ENCODE results near the gene NDUFA3. TPM values are rescaled to one million over a fixed set of nuclear protein-coding genes. Genes with fewer than 3 reads are reported as not detected.

NDUFA3 gene
- total RNA-seq, 1 donor from 2014 or later = 104 TPM

- no peak for ATAC-seq
Observed at GRCh38 chr19:54138489-54139256, 36.0 kb downstream of the NDUFA3 start.

DNA sequence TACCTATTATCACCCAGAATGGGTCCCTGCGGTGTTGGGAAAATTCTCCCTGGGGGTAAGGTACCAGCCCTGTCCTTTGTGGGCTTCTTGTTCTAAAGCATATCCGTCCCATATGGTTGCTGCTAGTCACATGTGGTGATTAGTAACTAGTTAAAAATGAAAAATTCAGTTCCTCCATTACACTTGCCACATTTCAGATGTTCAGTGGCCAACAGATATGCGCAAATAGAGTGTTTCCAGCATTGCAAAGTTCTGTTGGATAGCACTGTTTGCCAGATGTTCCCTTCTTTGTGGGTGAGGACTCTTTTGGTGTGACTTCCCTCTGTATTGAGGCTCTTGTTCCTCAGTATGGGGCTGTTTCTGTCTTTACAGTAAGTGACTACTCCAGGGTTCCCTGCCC lies 38.7 kb downstream of the NDUFA3 start:
- no peak for ATAC-seq

DNA sequence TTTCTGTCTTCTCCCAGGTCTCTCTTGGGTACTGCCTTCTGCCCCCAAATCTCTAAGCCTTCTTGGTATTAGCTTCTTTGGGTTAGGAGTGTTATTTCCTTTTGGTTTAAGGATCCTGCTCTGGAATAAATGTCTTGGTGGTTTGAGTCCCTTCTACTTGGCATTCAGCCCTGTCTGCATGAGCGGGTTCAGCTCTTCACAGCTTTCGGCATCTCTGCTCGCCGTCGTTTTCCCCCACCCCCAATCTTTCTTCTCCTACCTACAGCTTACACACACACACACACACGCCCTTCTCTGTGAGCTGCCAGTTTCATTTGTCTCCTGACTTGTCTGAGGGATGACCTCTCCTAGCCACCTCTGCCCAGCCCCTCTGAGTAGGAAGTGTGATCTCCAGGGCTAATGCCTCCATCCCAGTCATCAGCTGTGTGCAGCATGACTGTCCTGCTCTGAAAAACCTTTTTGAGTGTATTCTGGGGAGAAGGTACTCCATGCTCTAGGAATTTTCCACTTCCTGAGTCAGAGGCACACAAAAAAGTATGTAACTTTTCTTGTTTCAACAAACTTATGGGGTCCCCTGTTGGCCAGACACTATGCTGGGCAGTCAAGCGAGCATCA lies 39.6 kb downstream of the NDUFA3 start:
- ATAC-seq = no peak

GRCh38 chr19:54145541-54146158 lies 43.0 kb downstream of the NDUFA3 start:
- no peak for ATAC-seq

DNA sequence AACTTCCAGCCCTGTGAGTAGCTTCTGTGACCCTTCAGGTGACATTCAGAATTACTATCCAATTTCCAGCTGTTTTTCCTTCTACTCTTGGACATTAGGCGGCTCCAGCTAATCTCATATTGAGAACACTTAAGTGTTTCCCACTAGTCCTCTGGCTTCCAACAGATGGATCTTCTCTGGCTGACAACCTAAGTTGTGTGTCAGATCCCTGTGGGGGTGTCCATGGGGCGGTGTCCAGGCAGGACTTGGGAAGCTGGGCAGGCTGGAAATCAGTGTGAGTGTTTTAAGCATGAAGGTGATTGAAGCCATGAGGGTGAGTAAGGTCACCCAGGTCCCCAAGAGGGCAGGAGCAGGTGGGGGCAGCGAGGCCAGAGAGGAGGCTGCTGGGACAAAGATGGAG lies 45.0 kb downstream of the NDUFA3 start:
- no peak for ATAC-seq

GRCh38 chr19:54148158-54148557 lies 45.5 kb downstream of the NDUFA3 start:
- no peak for ATAC-seq

DNA sequence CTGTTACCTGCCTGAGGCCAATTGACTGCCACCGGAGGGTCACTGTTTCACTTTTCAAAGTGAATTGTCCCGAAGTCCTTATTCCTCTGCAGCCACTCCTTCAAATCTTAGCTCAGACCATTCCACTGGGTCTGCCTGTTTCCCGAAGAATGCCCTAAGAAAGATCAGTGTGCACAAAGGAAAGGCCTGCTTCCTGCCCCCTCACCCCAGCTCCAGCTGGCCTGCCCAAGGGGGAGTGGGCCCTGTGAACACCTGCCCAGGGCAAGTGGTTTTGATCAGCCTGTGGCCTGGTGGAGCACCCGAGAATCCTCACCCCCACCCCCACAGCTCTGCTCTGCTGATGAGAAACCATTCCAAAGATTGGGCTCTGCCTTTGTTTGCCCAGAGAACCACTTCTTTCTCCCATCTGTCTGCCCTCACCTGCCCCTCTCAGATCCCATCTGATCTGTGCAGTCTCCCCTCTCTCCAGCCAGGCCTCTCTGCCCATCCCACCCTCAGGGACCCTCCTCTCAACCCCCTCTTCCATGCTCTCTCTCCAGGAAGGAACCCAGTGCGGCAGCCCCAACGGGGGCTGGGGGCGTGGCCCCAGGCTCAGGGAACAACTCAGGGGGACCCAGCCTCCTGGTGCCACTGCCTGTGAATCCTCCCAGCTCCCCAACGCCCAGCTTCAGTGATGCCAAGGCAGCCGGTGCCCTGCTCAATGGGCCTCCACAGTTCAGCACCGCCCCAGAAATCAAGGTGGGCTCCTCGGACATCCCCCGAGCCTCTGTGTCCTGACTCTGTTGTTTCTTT lies 46.6 kb downstream of the NDUFA3 start:
- ATAC-seq = no peak

- no peak for ATAC-seq
Observed at GRCh38 chr19:54151362-54152035, 48.8 kb downstream of the NDUFA3 start.

- no peak for ATAC-seq
Observed at GRCh38 chr19:54152267-54152666, 49.6 kb downstream of the NDUFA3 start.

DNA sequence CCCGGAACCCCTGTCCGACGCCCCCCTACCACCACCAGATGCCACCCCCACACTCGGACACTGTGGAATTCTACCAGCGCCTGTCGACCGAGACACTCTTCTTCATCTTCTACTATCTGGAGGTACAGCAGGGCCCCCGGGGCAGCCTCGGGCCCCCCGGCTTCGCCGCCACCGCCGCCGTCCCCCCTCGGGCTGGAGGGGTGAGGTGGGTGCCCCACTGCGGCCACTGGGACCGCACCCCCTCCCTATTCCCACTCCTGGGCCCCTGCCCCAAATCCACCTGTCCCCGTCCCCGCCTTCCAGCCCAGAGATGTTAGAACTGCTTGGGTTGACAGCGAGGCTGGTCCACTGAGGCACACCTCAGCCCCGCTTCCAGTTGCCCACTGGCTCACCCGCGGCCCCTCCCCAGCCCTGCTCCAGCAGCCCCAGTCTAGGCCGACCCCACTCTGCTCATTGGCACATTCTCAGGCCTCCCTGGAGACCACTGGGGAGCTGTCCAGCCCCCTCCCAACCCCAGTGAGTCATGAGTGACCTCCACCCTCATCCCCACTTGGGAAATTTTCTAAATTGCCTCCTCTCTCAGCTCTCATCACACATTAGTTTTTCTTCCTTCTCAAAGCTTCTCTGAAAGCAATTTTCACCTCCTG lies 50.3 kb downstream of the NDUFA3 start:
- no peak for ATAC-seq

DNA sequence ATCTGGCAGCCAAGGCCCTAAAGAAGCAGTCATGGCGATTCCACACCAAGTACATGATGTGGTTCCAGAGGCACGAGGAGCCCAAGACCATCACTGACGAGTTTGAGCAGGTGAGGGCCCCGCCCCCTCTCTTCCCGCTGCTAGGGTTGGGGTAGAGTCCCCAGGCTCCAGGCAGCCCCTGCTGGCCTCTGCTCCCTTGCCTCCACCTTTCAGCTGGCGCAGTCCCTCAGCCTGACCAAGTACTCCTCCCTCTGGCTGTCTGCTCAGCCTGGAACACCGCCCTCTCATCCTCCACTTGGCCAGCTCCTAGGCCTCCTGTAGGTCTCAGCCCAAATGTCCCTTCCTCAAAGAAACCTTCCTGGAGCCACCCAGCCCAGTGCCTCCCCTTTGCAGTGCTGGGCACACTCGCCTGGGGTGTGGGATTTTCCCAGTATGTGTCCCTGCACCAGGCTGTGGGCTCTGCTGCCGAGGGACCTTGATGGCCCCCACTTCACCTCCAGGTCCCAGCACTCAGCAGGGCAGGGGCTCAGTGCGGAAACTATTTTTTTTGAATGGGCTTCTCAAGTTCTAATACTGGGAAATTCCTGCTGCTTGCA lies 51.2 kb downstream of the NDUFA3 start:
- ATAC-seq = no peak

DNA sequence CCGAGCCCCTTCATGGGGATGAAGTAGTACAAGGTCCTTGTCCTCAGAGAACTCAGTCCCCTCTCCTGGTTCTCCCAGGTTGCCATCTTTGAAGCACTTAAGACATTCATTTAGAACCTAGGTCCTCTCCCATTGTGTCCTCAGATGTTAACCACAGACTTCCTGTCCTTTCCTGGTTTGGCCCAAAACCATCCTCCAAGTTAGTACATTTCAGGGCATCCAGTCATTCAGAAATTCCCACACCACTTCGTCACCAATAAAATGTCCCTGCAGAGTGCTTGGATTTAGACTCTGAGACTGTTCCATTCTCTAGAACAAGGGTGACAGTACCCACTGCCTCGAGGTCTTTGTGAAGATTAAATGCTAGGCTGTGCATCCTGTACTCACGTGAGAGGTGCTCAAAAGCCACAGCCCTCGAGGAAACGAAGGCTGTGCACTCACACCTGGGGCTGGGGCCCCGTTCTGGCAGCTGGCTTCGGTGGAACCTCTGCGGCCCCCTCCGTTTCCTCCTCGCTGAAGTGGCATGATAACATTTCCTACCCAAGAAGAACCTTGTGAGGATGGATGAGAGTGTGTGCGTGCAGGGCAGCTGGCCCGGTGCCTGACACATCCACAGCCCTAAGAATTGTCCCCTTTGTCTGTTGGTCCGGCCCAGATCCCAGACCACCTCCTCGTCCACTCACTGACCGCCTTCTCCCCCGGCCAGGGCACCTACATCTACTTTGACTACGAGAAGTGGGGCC lies 52.1 kb downstream of the NDUFA3 start:
- ATAC-seq = no peak

DNA sequence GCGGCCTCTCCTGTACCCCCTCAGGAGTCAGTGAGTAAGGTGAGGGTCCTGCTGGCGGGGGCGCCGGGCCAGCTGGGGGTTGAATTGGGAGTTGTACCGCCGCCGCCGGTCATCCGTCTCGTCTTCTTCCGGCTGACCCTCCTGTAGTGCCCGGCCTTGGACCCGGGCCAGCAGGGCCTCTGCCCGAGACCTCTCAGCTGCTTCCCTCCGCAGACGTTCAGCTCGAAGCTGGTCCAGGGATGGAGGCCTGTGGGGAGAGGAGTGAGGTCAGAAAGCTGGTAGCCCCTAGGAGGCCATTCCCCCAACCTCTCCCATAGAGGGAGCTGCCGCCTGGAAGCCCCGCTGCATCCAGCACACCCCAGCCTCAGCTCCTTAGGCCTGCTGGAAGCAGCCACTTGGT lies 53.0 kb downstream of the NDUFA3 start:
- no peak for ATAC-seq

GRCh38 chr19:54156490-54156889 lies 53.8 kb downstream of the NDUFA3 start:
- no peak for ATAC-seq

GRCh38 chr19:54156953-54157352 lies 54.3 kb downstream of the NDUFA3 start:
- no peak for ATAC-seq

Other genes with a start within 250 kb of the NDUFA3 start
- gene MYADM, start 235.0 kb upstream of the NDUFA3 start, total RNA-seq = 6.9 TPM
- not detected for gene PRKCG, start 220.7 kb upstream of the NDUFA3 start, total RNA-seq
- not detected for gene CACNG7, start 193.6 kb upstream of the NDUFA3 start, total RNA-seq
- not detected for gene CACNG8, start 139.9 kb upstream of the NDUFA3 start, total RNA-seq
- not detected for gene CACNG6, start 111.2 kb upstream of the NDUFA3 start, total RNA-seq
- gene VSTM1, start 39.0 kb upstream of the NDUFA3 start, total RNA-seq = not detected
- gene TARM1, start 21.5 kb upstream of the NDUFA3 start, total RNA-seq = not detected
- 0.40 TPM for gene OSCAR, start 2.1 kb upstream of the NDUFA3 start, total RNA-seq
- 8.8 TPM for gene TFPT, start 12.8 kb downstream of the NDUFA3 start, total RNA-seq
- 34.3 TPM for gene PRPF31, start 12.9 kb downstream of the NDUFA3 start, total RNA-seq
- 31.7 TPM for gene CNOT3, start 34.9 kb downstream of the NDUFA3 start, total RNA-seq
- 3.7 TPM for gene LENG1, start 56.9 kb downstream of the NDUFA3 start, total RNA-seq
- 36.5 TPM for gene TMC4, start 70.3 kb downstream of the NDUFA3 start, total RNA-seq
- 36.7 TPM for gene MBOAT7, start 86.7 kb downstream of the NDUFA3 start, total RNA-seq
- 36.1 TPM for gene TSEN34, start 88.5 kb downstream of the NDUFA3 start, total RNA-seq
- 1,727 TPM for gene RPS9, start 98.0 kb downstream of the NDUFA3 start, total RNA-seq
- gene LILRB3, start 120.2 kb downstream of the NDUFA3 start, total RNA-seq = 0.72 TPM
- not detected for gene LILRA6, start 139.9 kb downstream of the NDUFA3 start, total RNA-seq
- 0.32 TPM for gene LILRB5, start 154.4 kb downstream of the NDUFA3 start, total RNA-seq
- gene LILRB2, start 178.3 kb downstream of the NDUFA3 start, total RNA-seq = 0.84 TPM
- 0.64 TPM for gene LILRA5, start 210.3 kb downstream of the NDUFA3 start, total RNA-seq
- gene LILRA4, start 236.3 kb downstream of the NDUFA3 start, total RNA-seq = not detected

All from esophagus mucosa (tissue), 1 donor.